B cell (primary cell): ENCODE results near the gene CFAP221. TPM values are rescaled to one million over a fixed set of nuclear protein-coding genes. Genes with fewer than 3 reads are reported as not detected.

Experiments used
- ATAC-seq: fragments of 200-7000 bp; cut with Tn5 transposase; one replicate; pipeline ENCODE4 v1.10.0; 2021; ENCODE audit warnings: low read depth, mild to moderate bottlenecking, moderate number of reproducible peaks, moderate library complexity
- CTCF ChIA-PET: fragments of 350-600 bp; sonication (Branson Sonifier 250); formaldehyde crosslinking; loops from one replicate; lab custom pipeline; 2021; ENCODE audit warnings: antibody characterized with exemption, inconsistent platforms; lab: Charles Lee
- POLR2A ChIA-PET: fragments of 350-600 bp; sonication (Branson Sonifier 250); formaldehyde crosslinking; loops from one replicate; lab custom pipeline; 2021; ENCODE audit warnings: antibody characterized with exemption; lab: Charles Lee
- DNase-seq: peaks from one replicate; pipeline ENCODE4 v3.0.0; 2013
- H2AFZ ChIP-seq: 2 replicates; pipeline ENCODE4 v1.6.1; 2012; ENCODE audit warnings: mild to moderate bottlenecking, low read depth, low read length; ENCODE audit not compliant: insufficient read depth, poor library complexity, severe bottlenecking
- H3K27ac ChIP-seq, 2 donors: 1 replicate in 1 of 2; 2 replicates in 1 of 2; pipeline ENCODE4 v1.5.1; 2012 to 2013; ENCODE audit warnings: low read length in 2 of 2, mild to moderate bottlenecking in 2 of 2, moderate library complexity in 1 of 2
- H3K27me3 ChIP-seq, 4 experiments: fragments of 200-600 bp in 1 of 4; sonication (generic) in 1 of 4; replicated peaks in 1 of 4; 1 replicate in 2 of 4; 2 replicates in 2 of 4; pipeline versions ENCODE4 v1.6.1 to v1.7.0; 2013 to 2016; ENCODE audit warnings: low read length in 3 of 4, mild to moderate bottlenecking in 2 of 4, mixed read lengths in 1 of 4, moderate library complexity in 1 of 4; ENCODE audit not compliant: insufficient read depth in 4 of 4, control insufficient read depth in 3 of 4; ENCODE audit errors: control extremely low read depth in 1 of 4
- H3K36me3 ChIP-seq, 2 experiments: replicated peaks in 1 of 2; 1 replicate in 1 of 2; 2 replicates in 1 of 2; pipeline versions ENCODE4 v1.6.1 to v1.7.1; 2013; ENCODE audit warnings: low read length in 1 of 2; ENCODE audit not compliant: insufficient read depth in 2 of 2, control insufficient read depth in 1 of 2; ENCODE audit errors: control extremely low read depth in 1 of 2, extremely low read depth in 1 of 2
- H3K4me1 ChIP-seq, 2 donors: fragments of 200-600 bp in 1 of 2; sonication (generic) in 1 of 2; 1 replicate in 1 of 2; 2 replicates in 1 of 2; pipeline versions ENCODE4 v1.5.1 to v1.6.1; 2013 to 2017; ENCODE audit warnings: low read length in 2 of 2; ENCODE audit not compliant: control insufficient read depth in 2 of 2, insufficient read depth in 2 of 2
- H3K4me2 ChIP-seq: replicated peaks from 2 replicates; pipeline ENCODE3; 2012; ENCODE audit warnings: mild to moderate bottlenecking, low read depth, low read length; ENCODE audit not compliant: poor library complexity, severe bottlenecking
- H3K4me3 ChIP-seq, 5 experiments: fragments of 200-600 bp in 1 of 5; sonication (generic) in 1 of 5; 1 replicate in 3 of 5; 2 replicates in 2 of 5; pipeline versions ENCODE4 v1.5.1 to v1.7.0; 2011 to 2016; ENCODE audit warnings: low read length in 4 of 5, mild to moderate bottlenecking in 4 of 5, low read depth in 2 of 5, control low read depth in 1 of 5, moderate library complexity in 1 of 5; ENCODE audit not compliant: insufficient read depth in 1 of 5; ENCODE audit errors: control extremely low read depth in 1 of 5, extremely low read depth in 1 of 5
- H3K79me2 ChIP-seq: fragments of 200-600 bp; sonication (generic); one replicate; pipeline ENCODE4 v1.6.0; 2016; ENCODE audit warnings: low read length; ENCODE audit not compliant: control insufficient read depth, insufficient read depth
- H3K9ac ChIP-seq: fragments of 200-600 bp; sonication (generic); 2 replicates; pipeline ENCODE4 v1.6.1; 2017; ENCODE audit warnings: mild to moderate bottlenecking, low read length, moderate library complexity
- H3K9me3 ChIP-seq, 3 donors: one replicate each; pipeline versions ENCODE4 v1.6.1 to v1.7.1; 2013; ENCODE audit warnings: low read length in 2 of 3; ENCODE audit not compliant: control insufficient read depth in 2 of 3, insufficient read depth in 1 of 3; ENCODE audit errors: control extremely low read depth in 1 of 3
- H4K20me1 ChIP-seq: 2 replicates; pipeline ENCODE4 v1.6.0; 2012; ENCODE audit warnings: mild to moderate bottlenecking, low read length; ENCODE audit not compliant: insufficient read depth, control insufficient read depth, poor library complexity, severe bottlenecking
- H3K27ac Mint-ChIP-seq: one replicate; pipeline ENCODE4 v1.8.0; 2021; ENCODE audit warnings: mixed read lengths
- H3K27me3 Mint-ChIP-seq: one replicate; pipeline ENCODE4 v1.8.0; 2021; ENCODE audit warnings: mixed read lengths
- H3K4me1 Mint-ChIP-seq: one replicate; pipeline ENCODE4 v1.8.0; 2021; ENCODE audit warnings: mixed read lengths
- H3K4me3 Mint-ChIP-seq: one replicate; pipeline ENCODE4 v1.8.0; 2021; ENCODE audit warnings: mixed read lengths
- H3K9me3 Mint-ChIP-seq: one replicate; pipeline ENCODE4 v1.8.0; 2022; ENCODE audit warnings: mixed read lengths; ENCODE audit not compliant: insufficient read depth
- EZH2 ChIP-seq: IDR thresholded peaks from 2 replicates; pipeline ENCODE4 v1.6.1; 2012; ENCODE audit warnings: borderline replicate concordance, low read depth, mild to moderate bottlenecking, moderate library complexity, low read length; ENCODE audit not compliant: insufficient read depth, poor library complexity, severe bottlenecking
- WGBS: methylation state at CpG from one replicate; pipeline ENCODE4 v1.1.5; 2013; ENCODE audit warnings: missing lambda C conversion rate; ENCODE audit not compliant: insufficient coverage; 5-methylcytosine and 5-hydroxymethylcytosine counted together
- intact Hi-C: fragments of 100-400 bp; cut with micrococcal nuclease; formaldehyde crosslinking; loops from one replicate; pipeline ENCODE4 v1.10.0; 2022
- polyA plus RNA-seq: library from polyadenylated mRNA; depleted of rRNA; stranded (reverse); fragments of >200 nt; gene quantifications from 2 replicates; pipeline ENCODE4 v1.2.3, GENCODE V29; 2012
- total RNA-seq, 2 donors: library from RNA; stranded (reverse); fragments of 120-200 nt in 1 of 2; gene quantifications; 1 replicate in 1 of 2; 2 replicates in 1 of 2; pipeline versions ENCODE4 v1.2.3 to v1.2.4, GENCODE V29; 2013 to 2022
- TF ChIP-seq, protein P1 (sequence below): fragments of 200-600 bp; IDR thresholded peaks from one replicate; pipeline ENCODE4 v1.8.0; 2022; ENCODE audit warnings: antibody characterized with exemption, mild to moderate bottlenecking

Gene CFAP221
- total and polyA plus RNA-seq, 2 donors (not counting 1 experiment from before 2014, with no cell fraction given), result not detected

DNA sequence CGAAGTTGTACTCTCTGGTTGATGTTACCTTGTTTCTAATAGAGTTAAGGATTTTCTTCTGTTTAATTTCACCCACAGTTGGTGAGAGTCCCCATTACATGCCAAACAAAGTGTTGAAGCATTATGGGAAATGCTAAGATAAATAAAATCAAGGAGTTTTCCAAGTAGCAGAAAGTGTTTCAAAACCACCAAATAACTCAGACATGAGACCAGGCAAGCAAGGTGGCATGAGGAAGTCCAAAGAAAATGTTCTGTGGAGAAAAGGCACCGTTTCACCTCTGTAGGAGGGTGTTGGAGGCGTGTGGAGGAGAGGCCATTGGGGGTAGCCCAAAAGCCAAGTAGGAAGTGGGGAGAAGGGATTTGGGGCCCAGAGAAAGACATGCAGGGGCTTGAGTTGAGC is 8.7 kb downstream of the CFAP221 start:
- Mint-ChIP-seq H3K9me3 (no peaks in the 10 kb centered on the region), H3K4me1 (no peaks in the 10 kb centered on the region), H3K27ac (no peak overlapping the region), H3K4me3 (no peak overlapping the region), H3K27me3 (peaks cover 16% of the 10 kb centered on the region)
- ChIA-PET POLR2A (no interaction called here), CTCF (no interaction called here)
- DNase-seq, result no peak
- no peak for TF ChIP-seq EZH2
- TF ChIP-seq, protein P1, sequence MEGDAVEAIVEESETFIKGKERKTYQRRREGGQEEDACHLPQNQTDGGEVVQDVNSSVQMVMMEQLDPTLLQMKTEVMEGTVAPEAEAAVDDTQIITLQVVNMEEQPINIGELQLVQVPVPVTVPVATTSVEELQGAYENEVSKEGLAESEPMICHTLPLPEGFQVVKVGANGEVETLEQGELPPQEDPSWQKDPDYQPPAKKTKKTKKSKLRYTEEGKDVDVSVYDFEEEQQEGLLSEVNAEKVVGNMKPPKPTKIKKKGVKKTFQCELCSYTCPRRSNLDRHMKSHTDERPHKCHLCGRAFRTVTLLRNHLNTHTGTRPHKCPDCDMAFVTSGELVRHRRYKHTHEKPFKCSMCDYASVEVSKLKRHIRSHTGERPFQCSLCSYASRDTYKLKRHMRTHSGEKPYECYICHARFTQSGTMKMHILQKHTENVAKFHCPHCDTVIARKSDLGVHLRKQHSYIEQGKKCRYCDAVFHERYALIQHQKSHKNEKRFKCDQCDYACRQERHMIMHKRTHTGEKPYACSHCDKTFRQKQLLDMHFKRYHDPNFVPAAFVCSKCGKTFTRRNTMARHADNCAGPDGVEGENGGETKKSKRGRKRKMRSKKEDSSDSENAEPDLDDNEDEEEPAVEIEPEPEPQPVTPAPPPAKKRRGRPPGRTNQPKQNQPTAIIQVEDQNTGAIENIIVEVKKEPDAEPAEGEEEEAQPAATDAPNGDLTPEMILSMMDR, result no peak
- no peak overlapping the region for H2AFZ ChIP-seq
- no peak overlapping the region for H3K4me2 ChIP-seq
- H3K27me3 ChIP-seq, result peaks cover 0 to 6% (median 4%) of the 10 kb centered on the region in 4 experiments
- no peaks in the 10 kb centered on the region for H4K20me1 ChIP-seq
- no peak overlapping the region for H3K27ac ChIP-seq
- no peaks in the 10 kb centered on the region for H3K36me3 ChIP-seq
- no peaks in the 10 kb centered on the region for H3K79me2 ChIP-seq
- no peaks in the 10 kb centered on the region for H3K9me3 ChIP-seq
- ATAC-seq, result no peak
- no peaks in the 10 kb centered on the region for H3K4me1 ChIP-seq
- WGBS, result 77% methylated on average over 2 of the region's 3 CpGs
- H3K9ac ChIP-seq, result no peak overlapping the region
- intact Hi-C loops, result no loop called here
- no peak overlapping the region for H3K4me3 ChIP-seq

DNA sequence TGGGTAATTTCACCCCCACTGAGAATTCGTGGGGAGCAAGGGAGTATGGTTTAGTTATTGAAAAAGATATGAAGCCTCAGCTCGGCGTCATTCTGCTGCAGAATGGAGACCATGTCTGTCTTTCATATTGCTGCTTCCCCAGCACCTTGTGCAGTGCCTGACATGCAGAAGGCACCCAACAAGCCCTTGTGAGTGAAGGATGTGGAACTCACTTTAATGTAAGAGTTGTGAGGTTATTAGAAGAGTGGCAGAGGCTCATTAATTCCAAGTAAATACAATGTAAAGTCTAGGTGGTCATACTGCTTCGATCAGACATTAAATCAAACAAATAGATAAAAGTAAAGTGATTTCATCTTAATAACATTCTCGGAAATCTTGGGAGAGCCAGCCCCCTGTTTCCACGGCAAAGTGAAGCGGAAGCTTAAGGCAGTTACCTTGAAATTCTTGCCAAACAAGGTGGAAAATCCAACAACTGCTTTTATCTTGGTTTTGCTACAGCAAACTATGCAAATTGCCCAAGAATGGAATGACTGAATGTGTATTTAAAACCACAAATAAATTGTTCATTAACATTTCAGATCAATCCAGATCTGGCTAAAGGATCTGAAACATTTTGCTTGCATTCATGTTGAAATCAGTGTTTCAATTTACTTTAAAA is 9.6 kb downstream of the CFAP221 start:
- Histone ChIP-seq H3K36me3 (no peaks in the 10 kb centered on the region), H3K4me2 (no peak overlapping the region), H3K4me1 (no peaks in the 10 kb centered on the region), H2AFZ (no peak overlapping the region), H3K27ac (no peak overlapping the region), H3K27me3 (peaks cover 0 to 6% (median 4%) of the 10 kb centered on the region in 4 experiments), H4K20me1 (no peaks in the 10 kb centered on the region), H3K79me2 (no peaks in the 10 kb centered on the region), H3K9ac (no peak overlapping the region), H3K4me3 (no peak overlapping the region), H3K9me3 (no peaks in the 10 kb centered on the region)
- CTCF ChIA-PET, result no interaction called here
- Mint-ChIP-seq H3K27ac (no peak overlapping the region), H3K9me3 (no peaks in the 10 kb centered on the region), H3K4me1 (no peaks in the 10 kb centered on the region), H3K27me3 (peaks cover 10% of the 10 kb centered on the region), H3K4me3 (no peak overlapping the region)
- DNase-seq (no peak), ATAC-seq (no peak)
- POLR2A ChIA-PET, result no interaction called here
- intact Hi-C loops, result no loop called here
- 100% methylated on average over 5 of the region's 7 CpGs for WGBS
- TF ChIP-seq EZH2, result no peak
- TF ChIP-seq, protein P1, result no peak
